ENCODE data around the gene ALOX5.

The ALOX5 gene

GRCh38 chr10:45375101-45375500, 1.1 kb downstream of the ALOX5 start:
- Histone ChIP-seq H3K36me3 (replicated peaks; ENCODE audit: insufficient read depth, low read length) (no peaks in the 10 kb centered on the region), H3K27ac (ENCODE audit: low read length) (no peak overlapping the region)

GRCh38 chr10:45375716-45376231, 1.8 kb downstream of the ALOX5 start:
- Histone ChIP-seq H3F3A (ENCODE audit: insufficient read depth, low read length) (no peaks in the 10 kb centered on the region), H3K4me1 (ENCODE audit: low read length) (peaks cover 4% of the 10 kb centered on the region), H3K27me3 (replicated peaks; ENCODE audit: insufficient read depth, low read length) (peaks cover 8% of the 10 kb centered on the region; the same call in 1 of the 2 replicates), H3K36me3 (replicated peaks; ENCODE audit: insufficient read depth, low read length) (no peaks in the 10 kb centered on the region), H3K9ac (ENCODE audit: low read length) (no peak overlapping the region), H3K4me2 (ENCODE audit: low read depth, low read length) (no peak overlapping the region), H3K9me3 (replicated peaks; ENCODE audit: insufficient read depth, low read length) (no peaks in the 10 kb centered on the region), H2AFZ (ENCODE audit: low read length) (no peak overlapping the region), H3K79me2 (ENCODE audit: low read length) (no peaks in the 10 kb centered on the region), H3K9me2 (replicated peaks; ENCODE audit: insufficient read depth, low read length) (no peaks in the 10 kb centered on the region), H3K4me3 (ENCODE audit: low read length) (no peak overlapping the region), H4K20me1 (ENCODE audit: insufficient read depth, low read length) (no peaks in the 10 kb centered on the region), H3K27ac (ENCODE audit: low read length) (no peak overlapping the region)
- DNase-seq = no peak
- TF ChIP-seq EZH2 (optimal IDR thresholded peaks at IDR 0.05; ENCODE audit: low read depth, low read length) (no peak), EZH2phosphoT487 (IDR thresholded peaks at IDR 0.05; ENCODE audit: low read length) (no peak), CTCF (IDR thresholded peaks at IDR 0.05; ENCODE audit: low read length) (no peak)

More at GRCh38 chr10:45375101-45375500, 1.1 kb downstream of the ALOX5 start:
- no peaks in the 10 kb centered on the region for H3K9me2 ChIP-seq (replicated peaks; ENCODE audit: insufficient read depth, low read length)
- H3K4me1 ChIP-seq (ENCODE audit: low read length) = peaks cover 9% of the 10 kb centered on the region
- no peaks in the 10 kb centered on the region for H3K79me2 ChIP-seq (ENCODE audit: low read length)
- H3K9ac ChIP-seq (ENCODE audit: low read length) = no peak overlapping the region
- H2AFZ ChIP-seq (ENCODE audit: low read length) = no peak overlapping the region
- H3K4me3 ChIP-seq (ENCODE audit: low read length) = no peak overlapping the region
- H3K9me3 ChIP-seq (replicated peaks; ENCODE audit: insufficient read depth, low read length) = no peaks in the 10 kb centered on the region
- no peak for TF ChIP-seq EZH2phosphoT487 (IDR thresholded peaks at IDR 0.05; ENCODE audit: low read length)
- TF ChIP-seq EZH2 (optimal IDR thresholded peaks at IDR 0.05; ENCODE audit: low read depth, low read length) = no peak
- no peak for TF ChIP-seq CTCF (IDR thresholded peaks at IDR 0.05; ENCODE audit: low read length)
- no peak overlapping the region for H3K4me2 ChIP-seq (ENCODE audit: low read depth, low read length)
- H3K27me3 ChIP-seq (replicated peaks; ENCODE audit: insufficient read depth, low read length) = peaks cover 8% of the 10 kb centered on the region; the same call in 1 of the 2 replicates
- no peak for DNase-seq
- H3F3A ChIP-seq (ENCODE audit: insufficient read depth, low read length) = 0 out of 2 replicates have a peak, but pooled peaks cover 2% of the 10 kb centered on the region
- no peaks in the 10 kb centered on the region for H4K20me1 ChIP-seq (ENCODE audit: insufficient read depth, low read length)

- Histone ChIP-seq H3K9me3 (replicated peaks; ENCODE audit: insufficient read depth, low read length) (no peaks in the 10 kb centered on the region), H3F3A (ENCODE audit: insufficient read depth, low read length) (no peaks in the 10 kb centered on the region), H3K79me2 (ENCODE audit: low read length) (no peaks in the 10 kb centered on the region), H3K9ac (ENCODE audit: low read length) (no peak overlapping the region), H3K4me2 (ENCODE audit: low read depth, low read length) (no peak overlapping the region), H2AFZ (ENCODE audit: low read length) (no peak overlapping the region), H3K4me3 (ENCODE audit: low read length) (no peak overlapping the region), H3K27me3 (replicated peaks; ENCODE audit: insufficient read depth, low read length) (peaks cover 8% of the 10 kb centered on the region; the same call in 1 of the 2 replicates), H4K20me1 (ENCODE audit: insufficient read depth, low read length) (no peaks in the 10 kb centered on the region), H3K9me2 (replicated peaks; ENCODE audit: insufficient read depth, low read length) (no peaks in the 10 kb centered on the region), H3K27ac (ENCODE audit: low read length) (no peak overlapping the region), H3K36me3 (replicated peaks; ENCODE audit: insufficient read depth, low read length) (no peaks in the 10 kb centered on the region), H3K4me1 (ENCODE audit: low read length) (peaks cover 4% of the 10 kb centered on the region)
- no peak for DNase-seq
- TF ChIP-seq CTCF (IDR thresholded peaks at IDR 0.05; ENCODE audit: low read length) (no peak), EZH2phosphoT487 (IDR thresholded peaks at IDR 0.05; ENCODE audit: low read length) (no peak), EZH2 (optimal IDR thresholded peaks at IDR 0.05; ENCODE audit: low read depth, low read length) (no peak)
Measured at GRCh38 chr10:45376371-45376801, 2.4 kb downstream of the ALOX5 start.
